HG02571 (cell line): ENCODE measurements around the gene GK.
"Not testable (repeated sequence)": the region's sequence is repeated elsewhere in the genome, so short reads cannot be mapped to it uniquely, and the experiment has no call there.

ENCODE experiments used
- ATAC-seq: cut with Tn5 transposase; IDR thresholded peaks from one replicate; pipeline ENCODE4 v1.9.1; 2021; ENCODE audit warnings: mild to moderate bottlenecking, moderate library complexity; ENCODE audit not compliant: unreplicated experiment

Gene GK

DNA sequence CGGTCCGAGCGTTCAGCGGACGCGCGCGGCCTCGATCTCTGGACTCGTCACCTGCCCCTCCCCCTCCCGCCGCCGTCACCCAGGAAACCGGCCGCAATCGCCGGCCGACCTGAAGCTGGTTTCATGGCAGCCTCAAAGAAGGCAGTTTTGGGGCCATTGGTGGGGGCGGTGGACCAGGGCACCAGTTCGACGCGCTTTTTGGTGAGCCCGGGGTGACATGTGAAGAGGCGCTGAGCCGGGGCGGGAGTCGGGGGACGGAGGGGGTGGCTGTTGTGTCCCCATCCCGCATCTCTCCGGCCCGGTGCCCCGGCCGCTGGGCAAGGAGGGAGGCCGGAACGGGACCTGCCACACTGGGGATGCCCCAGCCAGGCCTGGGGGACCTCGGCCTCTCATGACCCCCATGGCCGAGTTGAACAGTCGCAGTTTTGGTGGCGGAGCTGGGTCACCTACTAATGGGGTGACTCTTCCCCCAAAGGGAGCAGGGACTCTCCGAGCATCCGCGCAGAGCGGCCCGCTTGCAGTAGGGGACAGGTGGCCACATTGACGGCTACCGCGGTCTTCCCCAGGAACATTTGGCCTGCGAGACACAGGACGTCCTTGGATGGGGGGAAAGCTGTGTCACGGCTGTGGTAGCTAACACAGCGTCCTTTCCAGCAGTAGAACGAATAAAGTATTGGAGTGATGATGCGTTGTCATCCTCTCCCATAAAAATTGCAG lies at the start of gene GK:
TSS of gene GK (plus strand) at position 9 of the 717 bp plus-strand sequence. CDS start at position 124, 115 bp downstream.
- ATAC-seq = peak; percentile 18

DNA sequence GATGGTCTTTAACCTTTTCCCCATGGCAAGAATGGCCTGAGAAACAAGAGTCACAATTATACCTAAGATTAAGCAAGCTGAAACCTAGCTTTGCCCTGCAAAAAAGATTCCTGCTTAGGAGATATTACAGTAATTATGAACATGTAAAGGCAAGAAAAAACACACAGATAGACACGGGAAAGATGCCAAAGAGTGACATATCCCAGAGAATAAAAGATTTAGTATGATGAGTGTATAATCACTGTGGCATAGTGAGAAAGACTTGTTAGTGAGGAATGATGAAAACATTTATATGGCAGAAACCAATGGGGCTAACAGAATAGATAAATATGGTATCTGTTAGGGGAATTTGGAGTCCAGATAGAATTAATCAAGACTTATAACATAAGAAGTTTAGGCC lies 46.1 kb upstream of the GK start:
- no peak for ATAC-seq

DNA sequence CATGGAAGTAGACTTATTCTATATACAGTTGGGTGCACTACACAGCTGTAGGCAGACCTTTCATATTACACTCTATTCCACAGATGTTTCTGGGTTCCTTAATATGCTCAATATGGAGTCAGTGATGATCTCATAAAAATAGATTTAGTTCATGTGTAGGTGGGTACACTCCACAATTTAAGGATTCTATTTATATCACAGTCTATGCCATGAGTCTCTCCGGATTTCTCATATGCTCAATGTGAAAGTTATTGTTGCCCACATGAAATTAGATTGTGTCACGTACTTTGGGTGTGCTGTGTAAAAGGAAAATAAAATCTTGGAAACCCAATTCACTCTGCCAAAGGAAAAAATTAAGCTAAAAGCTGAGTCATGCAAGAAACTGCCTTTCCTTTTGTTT lies 43.2 kb upstream of the GK start:
- no peak for ATAC-seq

DNA sequence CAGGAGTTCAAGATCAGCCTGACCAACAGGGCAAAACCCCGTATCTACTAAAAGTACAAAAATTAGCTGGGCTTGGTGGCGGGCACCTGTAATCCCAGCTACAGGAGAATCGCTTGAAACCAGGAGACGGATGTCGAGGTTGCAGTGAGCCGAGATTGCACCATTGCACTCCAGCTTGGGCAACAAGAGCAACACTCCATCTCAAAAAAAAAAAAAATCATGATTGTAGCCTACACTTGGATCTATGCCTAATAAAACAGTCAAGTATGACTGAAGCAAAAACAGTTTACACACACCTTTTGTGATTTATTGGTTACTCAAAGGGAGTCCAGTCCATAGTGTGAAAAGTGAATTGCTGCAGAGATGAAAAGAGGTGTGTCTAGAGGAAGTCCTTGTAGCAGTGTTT lies 41.0 kb upstream of the GK start:
- ATAC-seq = no peak

DNA sequence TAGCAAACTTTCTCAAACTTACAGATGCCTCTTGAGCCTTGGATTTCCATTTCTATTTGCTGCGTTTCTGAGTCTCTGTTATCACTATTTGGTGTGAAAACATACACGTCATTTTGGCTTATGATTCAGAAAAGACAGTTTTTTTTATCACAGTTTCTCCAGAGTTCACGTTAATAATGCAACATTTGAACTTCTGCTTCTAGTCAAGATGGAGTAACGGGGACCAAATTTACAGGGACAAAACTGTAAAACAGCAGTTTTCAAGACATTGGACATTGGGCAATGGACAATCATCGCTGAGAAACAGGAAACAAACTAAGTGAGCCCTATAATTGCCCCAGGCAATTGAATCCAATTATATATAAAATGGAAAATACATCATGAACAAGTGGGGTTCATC lies 39.5 kb upstream of the GK start:
- ATAC-seq = no peak

DNA sequence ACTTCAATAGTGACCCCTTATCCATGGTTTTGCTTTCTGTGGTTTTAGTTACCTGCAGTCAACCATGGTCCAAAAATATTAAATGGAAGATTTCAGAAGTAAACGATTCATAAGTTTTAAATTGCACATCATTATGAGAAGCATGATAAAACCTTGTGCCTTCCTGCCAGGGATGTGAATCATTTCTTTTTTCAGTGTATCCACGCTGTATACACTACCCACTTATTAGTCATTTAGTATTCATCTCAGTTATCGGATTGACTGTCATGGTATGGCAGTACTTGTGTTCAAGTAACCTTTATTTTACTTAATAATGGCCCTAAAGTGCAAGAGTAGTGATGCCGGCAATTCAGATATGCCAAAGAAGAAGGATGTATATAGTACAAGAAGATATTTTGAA lies 38.0 kb upstream of the GK start:
- ATAC-seq = no peak

DNA sequence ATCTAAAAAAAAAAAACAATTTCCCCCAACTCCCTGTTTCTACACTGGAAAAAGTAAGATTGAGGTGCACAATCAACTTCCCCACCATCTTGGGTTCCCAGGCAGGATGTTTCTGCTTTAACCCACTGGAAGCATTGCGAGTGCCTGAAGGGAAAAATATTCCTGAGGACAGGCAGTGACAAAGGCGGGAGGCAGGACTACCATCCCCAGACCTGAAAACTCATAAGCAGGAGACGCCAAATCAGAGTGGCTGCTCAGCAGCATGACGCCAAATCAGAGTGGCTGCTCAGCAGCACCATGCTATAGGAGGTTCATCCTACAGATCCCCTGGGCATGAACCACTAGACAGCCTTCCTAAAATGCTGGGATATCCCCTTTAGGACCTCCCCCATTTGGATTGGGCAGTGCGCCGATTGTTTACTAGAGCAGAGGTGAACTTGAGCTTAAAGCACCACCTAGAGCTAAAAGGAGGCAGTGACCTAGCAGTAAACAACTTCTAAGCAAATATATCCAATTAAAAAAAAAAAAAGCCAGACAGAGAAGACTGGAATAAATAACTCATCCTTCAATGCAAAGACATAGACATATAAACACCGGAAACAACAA lies 35.0 kb upstream of the GK start:
- ATAC-seq = no peak

DNA sequence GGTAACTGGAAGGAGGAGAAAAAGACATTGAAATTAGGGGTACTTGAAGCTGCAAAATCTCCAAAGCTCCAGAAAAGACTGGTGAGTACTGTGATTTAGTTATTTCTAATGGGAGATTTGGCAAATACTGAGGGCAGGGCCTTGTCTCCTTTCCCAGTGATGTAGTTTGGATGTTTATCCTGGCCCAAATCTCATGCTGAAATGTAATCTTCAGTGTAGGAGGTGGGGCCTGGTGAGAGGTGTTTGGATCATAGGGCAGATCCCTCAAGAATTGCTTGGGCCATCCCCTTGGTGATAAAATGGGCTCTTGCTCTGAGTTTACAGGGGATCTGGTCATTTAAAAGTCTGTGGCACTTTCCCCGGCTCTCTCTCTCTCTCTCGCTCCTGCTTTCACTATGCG lies 33.1 kb upstream of the GK start:
- ATAC-seq = no peak

DNA sequence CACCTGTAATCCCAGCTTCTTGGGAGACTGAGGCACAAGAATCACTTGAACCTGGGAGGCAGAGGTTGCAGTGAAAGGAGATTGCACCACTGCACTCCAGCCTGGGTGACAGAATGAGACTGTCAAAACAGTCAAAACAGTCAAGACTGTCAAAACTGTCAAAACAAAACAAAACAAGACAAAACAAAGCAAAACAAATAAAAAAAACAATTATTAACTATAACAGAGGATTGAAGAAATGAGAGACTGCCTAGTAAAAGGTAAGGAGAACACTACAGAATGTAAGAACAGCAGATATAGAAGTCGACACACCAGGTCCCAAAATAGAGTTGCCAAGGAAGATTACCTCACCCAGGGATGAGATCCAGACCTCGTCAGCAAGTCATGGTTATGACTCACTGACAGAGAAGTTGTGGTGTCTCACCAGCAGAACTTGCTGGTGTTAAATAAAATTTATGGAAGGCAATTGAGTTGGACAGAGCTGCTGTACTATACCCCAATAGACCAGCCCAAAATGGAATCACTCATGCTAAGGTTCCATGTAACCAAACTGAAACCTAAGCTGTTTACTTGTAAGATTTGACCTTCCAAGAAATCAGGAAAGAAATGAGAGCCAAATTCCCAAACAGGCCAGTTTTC lies 32.1 kb upstream of the GK start:
- ATAC-seq = no peak

DNA sequence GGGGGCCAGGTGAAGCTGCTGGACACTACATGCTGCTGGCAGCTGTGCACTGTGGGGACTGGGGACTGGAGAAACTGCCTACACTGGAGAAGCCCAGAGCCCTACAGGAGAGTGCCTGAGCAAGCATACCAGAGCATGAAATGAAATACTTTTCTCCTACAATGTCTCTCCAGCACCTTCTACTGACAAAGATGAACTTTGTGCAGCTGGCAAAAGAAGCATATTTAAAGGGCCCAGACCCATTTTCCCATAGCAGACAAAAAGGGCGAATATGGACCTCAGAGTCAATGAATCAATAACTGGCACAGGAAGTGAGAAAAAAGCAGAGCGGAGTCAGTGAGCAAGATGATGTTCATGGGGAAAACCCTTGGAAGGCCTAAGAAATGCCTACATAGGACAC lies 30.9 kb upstream of the GK start:
- ATAC-seq = no peak

DNA sequence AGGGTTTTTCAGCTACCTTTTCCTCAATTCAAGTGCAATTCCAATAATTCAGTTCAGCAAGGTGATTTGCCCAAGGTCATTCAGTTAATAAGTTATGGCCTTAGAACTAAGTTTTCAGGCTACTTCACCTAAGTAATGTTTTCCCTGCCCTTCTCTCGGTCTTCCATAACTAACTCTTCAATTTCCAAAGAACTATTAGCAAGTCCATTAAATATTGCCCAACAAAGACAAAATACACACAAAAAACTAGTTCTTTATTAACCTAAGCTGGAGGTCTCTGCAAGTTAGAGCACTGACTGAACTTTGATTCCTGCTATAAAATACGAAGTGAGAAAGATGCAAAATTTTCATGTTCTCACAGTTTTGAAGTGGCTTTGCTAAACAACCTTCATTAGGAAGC lies 26.8 kb upstream of the GK start:
- ATAC-seq = no peak

DNA sequence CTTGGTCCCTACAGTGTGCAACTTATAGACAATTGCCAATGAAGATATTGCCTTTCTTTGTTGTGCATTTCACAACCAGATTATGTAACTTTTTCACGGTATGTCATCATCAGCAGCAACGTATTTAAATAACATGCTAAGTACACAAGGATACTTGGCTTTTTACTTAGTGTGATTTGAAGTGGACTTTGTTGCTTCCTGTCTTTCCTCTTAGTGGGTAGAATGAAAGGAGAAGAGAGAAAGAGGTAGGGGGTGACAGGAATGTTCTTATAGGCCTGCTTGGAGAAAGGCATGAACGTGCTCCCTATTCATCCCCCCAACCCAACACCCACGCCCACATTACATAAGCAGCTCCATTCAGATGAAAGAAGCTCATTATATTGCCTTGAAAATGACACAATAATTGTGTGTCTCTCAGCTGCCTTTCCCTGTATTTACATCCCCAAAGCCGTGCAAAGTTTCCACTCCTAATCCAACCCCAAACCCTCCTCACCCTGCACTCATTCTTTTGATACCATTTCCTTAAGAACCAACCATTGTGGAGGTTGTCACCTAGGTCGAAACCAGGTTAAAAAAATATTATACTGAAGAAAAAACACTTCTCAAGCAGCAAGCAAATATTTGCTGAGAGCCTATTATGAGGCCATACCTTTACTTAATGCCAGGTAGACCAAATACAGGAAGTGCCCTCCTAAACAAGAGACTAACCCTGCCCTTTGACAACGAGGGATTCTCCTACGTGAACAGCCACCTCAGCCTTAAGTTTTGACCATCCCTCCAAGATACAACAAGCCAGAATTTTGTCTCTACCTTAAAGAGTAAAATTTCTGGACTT lies 25.2 kb upstream of the GK start:
- ATAC-seq = no peak

DNA sequence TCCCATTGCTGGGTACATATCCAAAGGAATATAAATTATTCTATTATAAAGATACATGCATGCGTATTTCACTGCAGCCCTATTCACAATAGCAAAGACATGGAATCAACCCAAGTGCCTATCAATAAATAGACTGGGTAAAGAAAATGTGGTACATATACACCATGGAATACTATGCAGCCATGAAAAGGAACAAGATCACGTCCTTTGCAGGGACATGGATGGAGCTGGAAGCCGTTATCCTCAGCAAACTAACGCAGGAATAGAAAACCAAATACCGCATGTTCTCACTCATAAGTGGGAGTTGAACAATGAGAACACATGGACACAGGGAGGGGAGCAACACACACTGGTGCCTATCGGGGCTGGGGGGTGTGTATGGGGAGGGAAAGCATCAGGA lies 19.2 kb upstream of the GK start:
- ATAC-seq = not testable (repeated sequence)

DNA sequence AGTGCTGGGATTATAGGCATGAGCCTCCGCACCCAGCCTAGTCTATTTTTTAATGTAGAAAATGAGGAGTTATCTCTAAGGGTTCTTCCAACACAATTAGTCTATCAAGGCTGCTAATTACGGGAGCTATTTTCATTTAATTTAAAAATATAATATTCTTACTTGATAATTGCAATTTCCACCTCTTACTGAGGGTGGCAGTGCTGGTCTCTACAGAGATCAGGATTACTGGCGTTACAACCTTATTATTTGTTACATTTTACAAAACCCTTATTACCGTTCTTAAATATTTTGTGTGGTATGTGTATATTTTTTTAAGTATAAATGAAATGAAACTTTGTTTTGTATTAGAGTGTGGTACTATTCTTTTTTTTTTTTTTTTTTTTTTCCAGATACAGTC lies 17.6 kb upstream of the GK start:
- ATAC-seq = no peak

DNA sequence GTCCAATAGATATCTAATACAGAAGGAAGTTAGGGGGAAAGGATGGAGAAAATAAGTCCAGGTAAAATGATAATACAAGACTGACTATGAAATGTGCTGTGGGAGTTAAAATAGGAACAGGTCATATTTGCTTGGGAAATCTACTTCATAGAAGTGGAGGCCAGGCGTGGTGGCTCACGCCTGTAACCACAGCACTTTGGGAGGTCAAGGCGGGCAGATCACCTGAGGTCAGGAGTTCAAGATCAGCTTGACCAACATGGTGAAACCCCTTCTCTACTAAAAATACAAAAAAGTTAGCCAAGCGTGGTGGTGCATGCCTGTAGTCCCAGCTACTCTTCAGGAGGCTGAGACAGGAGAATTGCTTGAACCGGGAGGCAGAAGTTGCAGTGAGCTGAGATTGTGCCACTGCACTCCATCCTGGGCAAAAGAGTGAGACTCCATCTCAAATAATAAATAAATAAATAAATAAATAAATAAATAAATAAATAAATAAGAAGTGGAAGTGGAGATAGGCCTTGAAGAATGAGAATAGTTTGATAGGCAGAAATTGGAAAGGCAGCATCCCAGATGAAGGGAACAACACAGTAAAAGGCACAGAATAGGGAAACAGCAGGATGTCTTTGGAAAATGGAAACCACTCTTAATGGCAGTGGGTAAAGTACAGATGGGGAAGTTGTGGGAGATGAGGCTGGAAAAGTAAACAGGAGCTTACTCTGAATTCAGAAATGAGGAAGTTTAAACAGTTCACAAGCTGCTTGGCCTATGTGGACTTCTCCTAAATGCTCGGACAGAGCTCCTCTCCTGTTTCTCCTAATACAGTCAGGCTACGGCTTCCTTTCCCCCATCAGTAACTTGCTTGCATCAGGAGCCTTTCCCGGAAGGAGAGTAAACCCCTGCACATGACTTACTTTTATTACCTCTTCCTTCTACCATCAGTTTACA lies 15.1 kb upstream of the GK start:
- ATAC-seq = no peak

DNA sequence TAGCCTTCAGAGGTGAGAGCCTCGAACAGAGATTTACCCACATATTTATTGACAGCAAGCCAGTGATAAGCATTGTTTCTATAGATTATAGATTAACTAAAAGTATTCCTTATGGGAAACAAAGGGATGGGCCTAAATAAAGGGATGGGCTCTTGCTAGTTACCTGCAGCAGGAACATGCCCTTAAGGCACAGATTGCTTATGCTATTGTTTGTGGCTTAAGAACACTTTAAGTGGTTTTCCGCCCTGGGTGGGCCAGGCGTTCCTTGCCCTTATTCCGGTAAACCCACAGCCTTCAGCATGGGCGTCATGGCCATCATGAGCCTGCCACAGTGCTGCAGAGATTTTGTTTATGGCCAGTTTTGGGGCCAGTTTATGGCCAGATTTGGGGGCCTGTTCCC lies 13.5 kb upstream of the GK start:
- not testable (repeated sequence) for ATAC-seq

DNA sequence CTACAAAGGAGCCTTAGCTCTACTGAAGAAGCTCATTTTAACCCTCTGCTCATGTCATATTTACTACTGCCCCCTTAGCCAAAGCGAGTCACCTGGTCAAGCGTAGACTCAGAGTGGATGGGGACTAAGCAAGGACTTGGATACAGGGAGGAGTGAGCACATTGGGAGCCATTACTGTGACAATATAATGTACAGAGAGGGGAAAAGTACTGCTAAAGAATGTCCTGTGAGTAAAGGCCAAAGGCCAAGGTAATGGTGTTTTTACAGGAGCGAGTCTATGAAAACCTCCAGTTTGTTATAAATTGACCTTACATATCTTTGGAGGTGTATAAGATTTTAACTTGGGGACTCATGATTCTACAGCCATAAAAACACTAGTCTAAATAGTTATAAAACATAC lies 10.6 kb upstream of the GK start:
- ATAC-seq = no peak

DNA sequence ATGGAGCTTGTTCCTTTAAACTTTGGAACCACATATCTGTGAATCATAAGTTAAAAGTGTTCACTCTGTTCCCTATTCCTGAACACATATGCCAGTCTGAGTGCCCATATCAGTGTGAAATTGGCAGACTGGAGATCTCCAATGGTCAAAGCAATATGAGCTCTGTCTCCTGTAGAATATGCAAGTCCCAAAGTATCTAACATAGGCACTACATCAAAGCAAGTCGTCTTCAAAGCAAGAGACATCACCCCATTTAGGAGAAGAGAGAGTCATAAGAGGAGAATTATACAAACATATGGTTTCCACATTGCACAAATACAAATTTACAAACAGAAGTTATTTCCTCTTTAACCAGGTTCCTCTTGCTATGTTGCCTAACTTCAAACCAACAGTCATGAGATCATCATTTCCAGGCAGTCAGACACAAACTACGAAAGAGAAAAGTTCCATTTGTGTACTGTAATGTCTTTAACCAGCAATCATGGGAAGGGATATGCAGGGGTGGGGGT lies 9.9 kb upstream of the GK start:
- ATAC-seq = no peak

DNA sequence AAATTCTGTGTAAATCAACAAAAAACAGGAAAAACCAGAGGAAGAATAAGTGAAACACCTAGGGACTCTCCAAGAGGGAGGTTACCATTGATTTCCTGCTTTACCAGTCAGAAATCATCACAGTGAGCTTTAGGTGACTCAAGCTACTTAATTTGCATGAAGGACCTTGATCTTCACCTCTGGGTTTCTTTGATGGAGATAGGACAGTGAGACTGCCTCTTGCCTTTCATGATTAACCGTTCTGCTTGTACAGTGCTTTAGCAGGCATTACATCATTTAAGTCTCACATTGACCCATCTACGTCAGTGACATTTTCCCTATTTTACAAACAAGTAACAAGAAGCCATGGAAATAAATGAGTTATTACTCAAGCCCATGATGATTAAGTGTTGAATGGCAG lies 3.4 kb upstream of the GK start:
- ATAC-seq = no peak
